ENCODE data around the gene TMEM217. TPM values are rescaled to one million over a fixed set of nuclear protein-coding genes. Genes with fewer than 3 reads are reported as not detected.

TMEM217 gene
- total and polyA plus RNA-seq, 2 donors (not counting 1 experiment from before 2014, with no cell fraction given): 0.73 to 1.2 TPM

GRCh38 chr6:37244430-37245310 lies 13.3 kb downstream of the TMEM217 start:
- 92% methylated on average over 5 of the region's 6 CpGs for WGBS (ENCODE audit: insufficient coverage)
- Histone ChIP-seq H3K4me1 (ENCODE audit: control insufficient read depth in 2 of 2, insufficient read depth in 2 of 2, low read length in 2 of 2) (peaks cover 5 to 6% of the 10 kb centered on the region in 2 donors), H3K27ac (ENCODE audit: low read length in 2 of 2) (no peak overlapping the region), H3K9me3 (ENCODE audit: control extremely low read depth in 1 of 3, control insufficient read depth in 2 of 3, insufficient read depth in 1 of 3, low read length in 2 of 3) (no peaks in the 10 kb centered on the region), H2AFZ (ENCODE audit: insufficient read depth, low read depth, low read length, poor library complexity, severe bottlenecking) (no peak overlapping the region), H3K9ac (ENCODE audit: low read length) (no peak overlapping the region), H3K27me3 (replicated peaks in 1 of 4; ENCODE audit: control extremely low read depth in 1 of 4, control insufficient read depth in 3 of 4, insufficient read depth in 4 of 4, low read length in 3 of 4) (peaks cover 0 to 7% (median 0%) of the 10 kb centered on the region in 4 experiments), H4K20me1 (ENCODE audit: control insufficient read depth, insufficient read depth, low read length, poor library complexity, severe bottlenecking) (no peaks in the 10 kb centered on the region), H3K4me3 (ENCODE audit: control extremely low read depth in 1 of 5, extremely low read depth in 1 of 5, insufficient read depth in 1 of 5, low read depth in 2 of 5, low read length in 4 of 5) (no peak overlapping the region), H3K36me3 (replicated peaks in 1 of 2; ENCODE audit: control extremely low read depth in 1 of 2, control insufficient read depth in 1 of 2, extremely low read depth in 1 of 2, insufficient read depth in 2 of 2, low read length in 1 of 2) (no peaks in the 10 kb centered on the region), H3K79me2 (ENCODE audit: control insufficient read depth, insufficient read depth, low read length) (no peaks in the 10 kb centered on the region), H3K4me2 (replicated peaks; ENCODE audit: low read depth, low read length, poor library complexity, severe bottlenecking) (no peak overlapping the region)
- ATAC-seq (ENCODE audit: low read depth): no peak
- intact Hi-C loops (cut with micrococcal nuclease): no loop called here
- ChIA-PET POLR2A (no interaction called here), CTCF (no interaction called here)
- TF ChIP-seq EZH2 (IDR thresholded peaks at IDR 0.05; ENCODE audit: borderline replicate concordance, insufficient read depth, low read depth, low read length, poor library complexity, severe bottlenecking) (no peak), CTCF (IDR thresholded peaks at IDR 0.05) (no peak)
- Mint-ChIP-seq H3K4me1 (peaks cover 4% of the 10 kb centered on the region), H3K9me3 (ENCODE audit: insufficient read depth) (no peaks in the 10 kb centered on the region), H3K27me3 (peaks cover 6% of the 10 kb centered on the region), H3K27ac (no peak overlapping the region), H3K4me3 (no peak overlapping the region)
- no peak for DNase-seq

DNA sequence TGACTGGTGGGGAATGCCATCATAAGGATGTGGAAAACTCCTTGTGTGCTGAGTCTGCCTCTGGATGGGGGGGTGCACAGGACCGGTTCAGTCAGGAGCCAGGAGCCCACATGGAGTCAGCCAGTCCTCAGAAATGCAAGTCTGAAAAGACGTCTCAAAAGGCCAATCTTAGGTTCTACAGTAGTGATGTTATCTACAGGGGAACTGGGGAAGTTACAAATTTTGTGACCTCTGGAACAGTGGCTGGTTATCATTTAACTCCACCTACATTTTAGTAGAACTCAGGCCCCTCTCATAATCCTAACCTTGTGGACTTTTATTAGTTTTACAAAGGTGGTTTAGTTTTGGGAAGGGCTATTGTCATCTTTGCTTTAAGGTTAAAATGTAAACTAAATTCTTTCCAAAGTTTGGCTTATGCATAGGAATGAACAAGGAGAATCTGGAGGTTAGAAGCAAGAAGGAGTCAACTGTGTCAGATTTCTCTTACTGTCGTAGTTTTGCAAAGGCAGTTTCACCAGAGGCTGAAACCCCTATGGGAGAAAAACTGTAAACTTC lies 14.1 kb downstream of the TMEM217 start:
- Mint-ChIP-seq H3K27me3 (peaks cover 6% of the 10 kb centered on the region), H3K4me3 (no peak overlapping the region), H3K9me3 (ENCODE audit: insufficient read depth) (no peaks in the 10 kb centered on the region), H3K4me1 (peaks cover 4% of the 10 kb centered on the region), H3K27ac (no peak overlapping the region)
- Histone ChIP-seq H2AFZ (ENCODE audit: insufficient read depth, low read depth, low read length, poor library complexity, severe bottlenecking) (no peak overlapping the region), H3K79me2 (ENCODE audit: control insufficient read depth, insufficient read depth, low read length) (no peaks in the 10 kb centered on the region), H3K4me1 (ENCODE audit: control insufficient read depth in 2 of 2, insufficient read depth in 2 of 2, low read length in 2 of 2) (peaks cover 5 to 6% of the 10 kb centered on the region in 2 donors), H3K4me3 (ENCODE audit: control extremely low read depth in 1 of 5, extremely low read depth in 1 of 5, insufficient read depth in 1 of 5, low read depth in 2 of 5, low read length in 4 of 5) (no peak overlapping the region), H3K27me3 (replicated peaks in 1 of 4; ENCODE audit: control extremely low read depth in 1 of 4, control insufficient read depth in 3 of 4, insufficient read depth in 4 of 4, low read length in 3 of 4) (peaks cover 0 to 7% (median 0%) of the 10 kb centered on the region in 4 experiments), H3K4me2 (replicated peaks; ENCODE audit: low read depth, low read length, poor library complexity, severe bottlenecking) (no peak overlapping the region), H3K27ac (ENCODE audit: low read length in 2 of 2) (no peak overlapping the region), H4K20me1 (ENCODE audit: control insufficient read depth, insufficient read depth, low read length, poor library complexity, severe bottlenecking) (no peaks in the 10 kb centered on the region), H3K9me3 (ENCODE audit: control extremely low read depth in 1 of 3, control insufficient read depth in 2 of 3, insufficient read depth in 1 of 3, low read length in 2 of 3) (no peaks in the 10 kb centered on the region), H3K9ac (ENCODE audit: low read length) (no peak overlapping the region), H3K36me3 (replicated peaks in 1 of 2; ENCODE audit: control extremely low read depth in 1 of 2, control insufficient read depth in 1 of 2, extremely low read depth in 1 of 2, insufficient read depth in 2 of 2, low read length in 1 of 2) (no peaks in the 10 kb centered on the region)
- ChIA-PET CTCF (no interaction called here), POLR2A (no interaction called here)
- DNase-seq (no peak), ATAC-seq (ENCODE audit: low read depth) (no peak)
- intact Hi-C loops (cut with micrococcal nuclease): no loop called here
- WGBS (ENCODE audit: insufficient coverage): 90% methylated on average over 1 of the region's 3 CpGs
- TF ChIP-seq CTCF (IDR thresholded peaks at IDR 0.05) (no peak), EZH2 (IDR thresholded peaks at IDR 0.05; ENCODE audit: borderline replicate concordance, insufficient read depth, low read depth, low read length, poor library complexity, severe bottlenecking) (no peak)

Measured in B cell (primary cell).